ENCODE data around the gene NPTX1. TPM values are rescaled to one million over a fixed set of nuclear protein-coding genes. Genes with fewer than 3 reads are reported as not detected.

Gene NPTX1
- total RNA-seq, result 0.16 and 1.2 TPM in 2 replicates

GRCh38 chr17:80475910-80476876, at the start of gene NPTX1:
TSS of gene NPTX1 (minus strand) at chr17:80476607. CDS start at chr17:80476446, 161 bp downstream.

Other genes starting within 250 kb of the NPTX1 start
- 96.0 and 227 TPM in 2 replicates for gene RNF213, start 215.8 kb downstream of the NPTX1 start, total RNA-seq
- gene ENDOV, start 61.4 kb downstream of the NPTX1 start, total RNA-seq, result 17.5 and 21.3 TPM in 2 replicates
- gene RPTOR, start 68.2 kb upstream of the NPTX1 start, total RNA-seq, result 14.7 and 39.5 TPM in 2 replicates

Measured in bladder microvascular endothelial cell (primary cell).